MM.1S (cell line): ENCODE data around the gene WDR37.

Experiments
- DNase-seq: peaks from one replicate; pipeline ENCODE4 v3.0.0-alpha.2; 2015
- H2AFZ ChIP-seq: fragments of 300-600 bp; sonication (generic); 2 replicates; pipeline ENCODE4 v1.6.0; 2016; ENCODE audit warnings: antibody characterized with exemption, low read length
- H3F3A ChIP-seq: fragments of 300-600 bp; sonication (generic); 2 replicates; pipeline ENCODE4 v1.6.1; 2016; ENCODE audit warnings: mild to moderate bottlenecking, antibody characterized with exemption, low read length, moderate library complexity, mixed read lengths; ENCODE audit not compliant: insufficient read depth
- H3K27ac ChIP-seq: fragments of 300-600 bp; sonication (generic); 2 replicates; pipeline ENCODE4 v1.5.1; 2016; ENCODE audit warnings: mild to moderate bottlenecking, low read length
- H3K27me3 ChIP-seq: fragments of 300-600 bp; sonication (generic); replicated peaks from 2 replicates; pipeline ENCODE4 v1.6.0; 2016; ENCODE audit warnings: low read length; ENCODE audit not compliant: insufficient read depth
- H3K36me3 ChIP-seq: fragments of 300-600 bp; sonication (generic); replicated peaks from 2 replicates; pipeline ENCODE4 v1.6.1; 2016; ENCODE audit warnings: mild to moderate bottlenecking, low read length, mixed read lengths; ENCODE audit not compliant: insufficient read depth
- H3K4me1 ChIP-seq: fragments of 300-600 bp; sonication (generic); 2 replicates; pipeline ENCODE4 v1.6.1; 2016; ENCODE audit warnings: low read length, mixed read lengths
- H3K4me2 ChIP-seq: fragments of 300-600 bp; sonication (generic); 2 replicates; pipeline ENCODE4 v1.6.0; 2016; ENCODE audit warnings: low read depth, low read length
- H3K4me3 ChIP-seq: fragments of 300-600 bp; sonication (generic); 2 replicates; pipeline ENCODE4 v1.5.1; 2016; ENCODE audit warnings: low read length, mixed read lengths
- H3K79me2 ChIP-seq: fragments of 300-600 bp; sonication (generic); 2 replicates; pipeline ENCODE4 v1.6.1; 2016; ENCODE audit warnings: mixed run types, low read length, mixed read lengths
- H3K9ac ChIP-seq: fragments of 300-600 bp; sonication (generic); 2 replicates; pipeline ENCODE4 v1.6.1; 2016; ENCODE audit warnings: low read length, mixed read lengths
- H3K9me2 ChIP-seq: fragments of 300-600 bp; sonication (generic); replicated peaks from 2 replicates; pipeline ENCODE4 v1.6.1; 2016; ENCODE audit warnings: mild to moderate bottlenecking, low read length, mixed read lengths; ENCODE audit not compliant: insufficient read depth
- H3K9me3 ChIP-seq: fragments of 300-600 bp; sonication (generic); replicated peaks from 2 replicates; pipeline ENCODE4 v1.6.1; 2016; ENCODE audit warnings: mild to moderate bottlenecking, low read length, mixed read lengths; ENCODE audit not compliant: insufficient read depth
- H4K20me1 ChIP-seq: fragments of 300-600 bp; sonication (generic); 2 replicates; pipeline ENCODE4 v1.6.1; 2016; ENCODE audit warnings: mild to moderate bottlenecking, low read length, moderate library complexity, mixed read lengths; ENCODE audit not compliant: insufficient read depth
- CTCF ChIP-seq: fragments of 300-600 bp; sonication (generic); IDR thresholded peaks from 2 replicates; pipeline ENCODE4 v1.5.1; 2016; ENCODE audit warnings: antibody characterized with exemption, low read length, mixed read lengths
- EZH2 ChIP-seq: fragments of 300-600 bp; sonication (generic); optimal IDR thresholded peaks from 2 replicates; pipeline ENCODE3; 2017; ENCODE audit warnings: low read depth, mild to moderate bottlenecking, antibody characterized with exemption, low read length, mixed read lengths
- EZH2phosphoT487 ChIP-seq: fragments of 300-600 bp; sonication (generic); IDR thresholded peaks from 2 replicates; pipeline ENCODE4 v1.6.1; 2018; ENCODE audit warnings: antibody characterized with exemption, low read length

WDR37 gene

GRCh38 chr10:1120801-1121211, 64.6 kb downstream of the WDR37 start:
- H3K4me1 ChIP-seq, result peaks cover 5% of the 10 kb centered on the region
- no peaks in the 10 kb centered on the region for H3K9me2 ChIP-seq
- no peak overlapping the region for H3K27ac ChIP-seq
- no peaks in the 10 kb centered on the region for H3K79me2 ChIP-seq
- TF ChIP-seq EZH2 (no peak), CTCF (no peak), EZH2phosphoT487 (no peak)
- H2AFZ ChIP-seq, result no peak overlapping the region
- no peaks in the 10 kb centered on the region for H3K27me3 ChIP-seq
- DNase-seq, result no peak
- no peaks in the 10 kb centered on the region for H3K9me3 ChIP-seq
- peaks cover 3% of the 10 kb centered on the region for H3K36me3 ChIP-seq
- H3F3A ChIP-seq, result peaks cover 5% of the 10 kb centered on the region; the same call in 1 of the 2 replicates
- H4K20me1 ChIP-seq, result no peaks in the 10 kb centered on the region
- no peak overlapping the region for H3K4me2 ChIP-seq
- H3K9ac ChIP-seq, result no peak overlapping the region
- no peak overlapping the region for H3K4me3 ChIP-seq

GRCh38 chr10:1121271-1121970, 65.2 kb downstream of the WDR37 start:
- Histone ChIP-seq H3K9me2 (no peaks in the 10 kb centered on the region), H3K4me3 (no peak overlapping the region), H4K20me1 (no peaks in the 10 kb centered on the region), H3K4me2 (no peak overlapping the region), H3K4me1 (no peaks in the 10 kb centered on the region; the same call in 1 of the 2 replicates), H2AFZ (no peak overlapping the region), H3K27me3 (no peaks in the 10 kb centered on the region), H3K27ac (no peak overlapping the region), H3K9ac (no peak overlapping the region), H3K79me2 (no peaks in the 10 kb centered on the region), H3K9me3 (no peaks in the 10 kb centered on the region), H3K36me3 (peaks cover 3% of the 10 kb centered on the region), H3F3A (no peaks in the 10 kb centered on the region)
- no peak for DNase-seq
- TF ChIP-seq EZH2 (no peak), EZH2phosphoT487 (no peak), CTCF (no peak)

GRCh38 chr10:1122349-1122748, 66.2 kb downstream of the WDR37 start:
- no peak overlapping the region for H3K4me2 ChIP-seq
- no peak overlapping the region for H3K27ac ChIP-seq
- no peak for DNase-seq
- no peaks in the 10 kb centered on the region for H3K9me3 ChIP-seq
- no peak overlapping the region for H3K9ac ChIP-seq
- H3K4me3 ChIP-seq, result no peak overlapping the region
- no peaks in the 10 kb centered on the region for H4K20me1 ChIP-seq
- no peaks in the 10 kb centered on the region for H3K4me1 ChIP-seq
- H3K36me3 ChIP-seq, result peaks cover 3% of the 10 kb centered on the region
- H3K27me3 ChIP-seq, result no peaks in the 10 kb centered on the region
- H2AFZ ChIP-seq, result no peak overlapping the region
- H3K79me2 ChIP-seq, result no peaks in the 10 kb centered on the region
- TF ChIP-seq CTCF, result no peak
- no peak for TF ChIP-seq EZH2phosphoT487
- no peak for TF ChIP-seq EZH2
- no peaks in the 10 kb centered on the region for H3F3A ChIP-seq
- no peaks in the 10 kb centered on the region for H3K9me2 ChIP-seq
